Limb (tissue), 2 donors: Measurements from ENCODE around the gene S100A6.
"Not testable (repeated sequence)": the region's sequence is repeated elsewhere in the genome, so short reads cannot be mapped to it uniquely, and the experiment has no call there.

Experiments
- DNase-seq, 2 donors: peaks; one replicate each; pipeline ENCODE4 v3.0.0-alpha.2; 2016; ENCODE audit errors: extremely low spot score in 2 of 2

Gene S100A6

GRCh38 chr1:153535242-153536011, at the start of gene S100A6:
S100A6 (minus strand) TSS chr1:153535991; CDS start chr1:153535339, 652 bp downstream.
- no peak for DNase-seq

DNA sequence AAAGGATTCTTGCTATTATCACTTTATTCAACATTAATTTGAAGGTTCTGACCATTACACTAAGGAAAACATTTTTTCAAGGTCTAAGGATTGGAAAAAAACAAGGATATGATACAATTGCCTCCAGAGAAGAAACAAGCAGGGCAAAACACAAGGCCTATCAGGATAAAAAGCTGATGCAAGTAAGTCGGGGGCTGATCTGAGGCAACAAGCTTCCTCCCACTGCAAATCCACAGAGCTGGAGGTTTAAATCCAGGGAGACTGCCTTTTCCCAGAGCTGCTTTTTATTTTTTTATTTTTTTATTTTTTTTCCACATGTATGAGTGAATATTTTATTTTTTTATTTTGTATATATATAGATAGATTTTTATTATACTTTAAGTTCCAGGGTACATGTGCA, 49.2 kb upstream of the S100A6 start:
- no peak for DNase-seq

DNA sequence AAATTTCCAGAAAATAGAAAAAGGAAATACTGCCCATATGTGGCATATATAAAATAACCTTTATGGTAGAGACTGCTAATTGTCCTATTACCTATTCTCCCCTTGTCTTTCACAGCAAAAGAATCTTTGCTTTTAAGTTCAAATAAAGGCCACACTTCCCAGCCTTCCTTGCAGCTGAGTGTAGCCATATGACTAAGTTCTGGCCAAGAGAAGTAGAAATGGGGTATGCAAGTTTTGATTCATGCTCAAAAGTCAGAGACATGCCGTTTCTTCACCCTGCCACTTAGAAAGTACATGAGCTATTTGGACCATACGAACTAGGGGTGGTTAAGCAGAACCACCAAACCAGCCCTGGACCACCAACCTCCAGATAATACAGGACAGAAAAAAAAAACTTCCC, 48.2 kb upstream of the S100A6 start:
- DNase-seq = no peak

DNA sequence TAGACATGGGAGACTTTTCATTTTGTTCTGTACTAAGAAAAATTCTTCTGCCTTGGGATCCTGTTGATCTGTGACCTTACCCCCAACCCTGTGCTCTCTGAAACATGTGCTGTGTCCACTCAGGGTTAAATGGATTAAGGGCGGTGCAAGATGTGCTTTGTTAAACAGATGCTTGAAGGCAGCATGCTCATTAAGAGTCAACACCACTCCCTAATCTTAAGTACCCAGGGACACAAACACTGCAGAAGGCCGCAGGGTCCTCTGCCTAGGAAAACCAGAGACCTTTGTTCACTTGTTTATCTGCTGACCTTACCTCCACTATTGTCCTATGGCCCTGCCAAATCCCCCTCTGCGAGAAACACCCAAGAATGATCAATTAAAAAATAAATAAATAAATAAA, 47.7 kb upstream of the S100A6 start:
- not testable (repeated sequence) for DNase-seq

- not testable (repeated sequence) for DNase-seq
These were observed 47.0 kb upstream of the S100A6 start for GRCh38 chr1:153582836-153583235.

DNA sequence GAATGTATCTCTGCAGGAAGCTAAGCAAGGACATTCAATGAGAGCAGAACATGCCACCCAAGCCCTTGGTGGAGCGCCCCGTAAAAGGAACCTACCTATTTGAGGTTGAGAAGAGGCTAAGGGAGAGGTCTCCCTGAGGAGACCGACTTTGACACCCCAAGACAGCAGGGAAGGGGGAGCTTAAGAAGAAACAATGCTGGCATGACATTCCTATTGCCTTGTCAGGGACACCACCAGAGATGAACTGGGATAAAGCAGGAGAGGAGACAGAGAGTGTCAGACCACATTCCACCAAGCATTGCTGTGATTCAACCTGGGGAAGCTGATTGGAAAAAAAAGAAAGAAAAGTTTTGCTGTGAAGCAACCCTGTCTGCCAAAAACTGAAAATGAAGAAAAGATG, 43.1 kb upstream of the S100A6 start:
- no peak for DNase-seq

DNA sequence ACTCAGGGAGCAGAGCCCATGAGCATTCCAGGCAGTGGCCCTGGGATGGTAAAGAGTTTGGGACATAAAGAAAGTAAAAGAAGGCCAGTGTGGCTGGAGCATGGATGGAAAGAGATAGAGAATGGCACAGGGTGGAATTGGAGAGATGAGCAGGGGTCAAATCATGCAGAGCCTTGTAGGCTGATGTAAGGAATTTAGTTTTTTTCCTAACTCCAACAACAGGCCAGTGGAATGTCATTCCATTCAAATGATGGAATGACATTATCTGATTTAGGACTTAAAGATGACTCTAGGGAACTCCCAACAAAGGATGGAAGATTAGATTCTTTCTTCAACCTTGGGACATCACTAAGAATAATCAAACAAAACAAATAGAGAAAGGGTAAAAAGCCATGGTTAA, 42.7 kb upstream of the S100A6 start:
- no peak for DNase-seq

GRCh38 chr1:153577624-153578051, 41.8 kb upstream of the S100A6 start:
- no peak for DNase-seq

DNA sequence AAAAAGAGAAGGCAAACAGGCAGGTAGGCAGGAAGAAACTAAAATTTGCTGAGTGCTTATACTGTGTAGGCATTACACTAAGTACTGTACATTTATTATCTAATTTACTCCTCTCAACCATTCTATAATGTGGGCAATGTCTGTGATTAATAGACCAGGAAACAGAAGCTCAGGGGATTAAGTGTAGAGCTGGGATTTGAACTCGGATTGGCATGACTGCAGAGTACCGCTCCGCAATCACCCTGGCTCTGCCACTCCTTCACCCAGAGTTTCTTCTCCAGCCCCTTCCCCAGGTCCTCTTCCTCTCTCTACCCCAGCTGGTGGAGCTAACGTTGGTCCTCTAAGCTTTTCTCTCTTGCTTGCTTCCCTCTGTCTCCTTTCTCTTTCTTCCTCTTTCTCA, 41.3 kb upstream of the S100A6 start:
- no peak for DNase-seq

DNA sequence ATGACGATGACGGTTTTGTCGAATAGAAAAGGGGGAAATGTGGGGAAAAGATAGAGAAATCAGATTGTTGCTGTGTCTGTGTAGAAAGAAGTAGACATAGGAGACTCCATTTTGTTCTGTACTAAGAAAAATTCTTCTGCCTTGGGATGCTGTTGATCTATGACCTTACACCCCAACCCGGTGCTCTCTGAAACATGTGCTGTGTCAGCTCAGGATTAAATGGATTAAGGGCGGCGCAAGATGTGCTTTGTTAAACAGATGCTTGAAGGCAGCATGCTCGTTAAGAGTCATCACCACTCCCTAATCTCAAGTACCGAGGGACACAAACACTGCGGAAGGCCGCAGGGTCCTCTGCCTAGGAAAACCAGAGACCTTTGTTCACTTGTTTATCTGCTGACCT, 39.7 kb upstream of the S100A6 start:
- DNase-seq = not testable (repeated sequence)

DNA sequence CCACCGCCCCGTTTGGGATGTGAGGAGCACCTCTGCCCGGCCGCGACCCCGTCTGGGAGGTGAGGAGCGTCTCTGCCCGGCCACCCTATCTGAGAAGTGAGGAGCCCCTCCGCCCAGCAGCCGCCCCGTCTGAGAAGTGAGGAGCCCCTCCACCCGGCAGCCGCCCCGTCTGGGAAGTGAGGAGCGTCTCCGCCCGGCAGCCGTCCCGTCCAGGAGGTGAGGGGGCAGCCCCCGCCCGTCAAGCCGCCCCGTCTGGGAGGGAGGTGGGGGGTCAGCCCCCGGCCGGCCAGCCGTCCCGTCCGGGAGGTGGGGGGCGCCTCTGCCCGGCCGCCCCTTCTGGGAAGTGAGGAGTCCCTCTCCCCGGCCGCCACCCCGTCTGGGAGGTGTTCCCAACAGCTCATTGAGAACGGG, 39.3 kb upstream of the S100A6 start:
- not testable (repeated sequence) for DNase-seq

DNA sequence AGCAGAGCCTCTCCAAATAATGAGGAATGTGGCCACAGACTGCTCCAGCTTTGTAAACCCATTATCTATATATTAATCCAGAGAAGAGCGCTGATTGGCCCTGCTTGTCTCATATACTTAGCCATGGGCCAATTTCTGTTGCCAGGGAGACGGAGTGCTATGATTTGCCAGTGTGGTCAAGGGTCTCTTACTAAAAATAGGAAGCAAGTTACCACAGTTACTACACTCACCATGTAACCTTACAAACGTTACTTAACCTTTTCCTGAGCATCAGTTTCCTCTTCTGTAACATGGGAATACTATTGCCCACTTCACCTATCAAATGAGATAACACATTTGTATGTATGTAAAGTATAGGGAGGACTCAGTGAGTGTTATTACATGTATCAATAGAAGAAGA, 37.6 kb upstream of the S100A6 start:
- no peak for DNase-seq

- peak in 1 of 2 donors; percentile 59 for DNase-seq
These were observed 36.8 kb upstream of the S100A6 start for GRCh38 chr1:153572569-153573015.

GRCh38 chr1:153571706-153572105, 35.9 kb upstream of the S100A6 start:
- DNase-seq = no peak

DNA sequence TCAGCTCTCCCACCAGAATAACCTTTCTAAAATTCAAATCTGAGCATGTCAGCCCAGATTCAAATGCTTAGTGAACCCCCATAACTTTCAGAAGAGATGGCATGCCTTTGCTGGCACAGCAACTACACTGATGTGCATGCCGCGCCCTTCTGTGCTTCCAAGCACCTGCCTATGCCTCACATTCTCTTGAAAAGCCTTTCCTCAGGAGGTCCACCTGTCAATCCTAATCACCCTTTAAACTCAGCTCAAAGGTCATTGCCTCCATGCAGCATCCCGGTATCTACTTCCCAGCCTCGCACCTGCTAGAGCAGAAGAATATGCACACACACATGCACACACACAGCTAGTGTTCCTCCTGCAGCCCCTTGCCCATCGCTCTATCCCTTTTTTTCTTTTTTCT, 35.1 kb upstream of the S100A6 start:
- DNase-seq = no peak

DNA sequence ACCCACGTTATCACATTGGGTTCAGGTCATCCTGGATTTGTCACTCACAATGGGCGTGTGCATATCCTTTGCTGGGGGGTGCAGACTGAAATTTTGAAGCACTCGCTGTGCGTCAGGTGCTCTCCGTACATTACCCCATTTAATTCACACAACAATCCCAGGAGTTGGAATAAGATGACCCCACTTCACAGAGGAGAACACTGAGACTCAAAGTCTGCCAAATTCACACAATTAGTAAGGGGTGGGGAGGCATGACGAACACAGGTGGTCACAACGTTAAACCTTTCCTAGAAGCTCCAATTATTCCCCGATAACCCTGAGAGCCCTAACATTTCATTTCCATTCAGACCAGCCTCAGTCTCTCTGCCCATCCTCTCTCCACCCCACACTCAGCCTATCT, 33.7 kb upstream of the S100A6 start:
- no peak for DNase-seq

DNA sequence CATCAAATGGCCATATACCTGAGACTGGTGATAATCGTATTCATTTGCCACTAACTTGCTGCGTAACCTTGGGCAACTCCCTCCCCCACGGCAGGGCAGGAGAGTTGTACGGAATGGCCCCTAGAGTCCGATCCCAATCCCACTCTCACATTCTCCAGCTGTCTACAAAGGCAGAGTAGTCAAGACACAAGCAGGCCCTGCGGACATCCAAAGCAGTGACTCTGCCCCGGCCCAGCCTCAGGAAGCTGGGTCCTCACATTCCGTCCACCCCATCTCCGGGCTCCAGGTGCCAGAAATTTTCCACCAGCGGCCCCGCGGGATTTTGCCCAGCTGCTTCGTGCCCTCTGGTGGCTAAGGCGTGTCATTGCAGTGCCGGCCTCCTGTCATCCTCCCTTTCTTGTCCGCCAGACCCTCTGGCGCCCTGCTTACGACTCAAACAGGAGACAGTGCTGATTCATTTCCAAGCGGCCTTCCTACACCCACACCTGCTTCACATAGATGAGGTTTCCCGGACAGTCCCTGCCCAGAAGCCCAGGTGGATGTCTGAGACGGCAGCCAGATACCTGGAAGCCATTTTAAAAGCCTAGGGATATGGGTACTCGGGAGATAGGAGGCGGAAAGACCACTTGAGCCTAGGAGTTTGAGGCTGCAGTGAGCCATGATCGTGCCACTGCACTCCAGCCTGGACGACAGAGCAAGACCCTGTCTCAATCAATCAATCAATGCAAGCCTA, 32.7 kb upstream of the S100A6 start:
- peak; percentile 93 for DNase-seq

DNA sequence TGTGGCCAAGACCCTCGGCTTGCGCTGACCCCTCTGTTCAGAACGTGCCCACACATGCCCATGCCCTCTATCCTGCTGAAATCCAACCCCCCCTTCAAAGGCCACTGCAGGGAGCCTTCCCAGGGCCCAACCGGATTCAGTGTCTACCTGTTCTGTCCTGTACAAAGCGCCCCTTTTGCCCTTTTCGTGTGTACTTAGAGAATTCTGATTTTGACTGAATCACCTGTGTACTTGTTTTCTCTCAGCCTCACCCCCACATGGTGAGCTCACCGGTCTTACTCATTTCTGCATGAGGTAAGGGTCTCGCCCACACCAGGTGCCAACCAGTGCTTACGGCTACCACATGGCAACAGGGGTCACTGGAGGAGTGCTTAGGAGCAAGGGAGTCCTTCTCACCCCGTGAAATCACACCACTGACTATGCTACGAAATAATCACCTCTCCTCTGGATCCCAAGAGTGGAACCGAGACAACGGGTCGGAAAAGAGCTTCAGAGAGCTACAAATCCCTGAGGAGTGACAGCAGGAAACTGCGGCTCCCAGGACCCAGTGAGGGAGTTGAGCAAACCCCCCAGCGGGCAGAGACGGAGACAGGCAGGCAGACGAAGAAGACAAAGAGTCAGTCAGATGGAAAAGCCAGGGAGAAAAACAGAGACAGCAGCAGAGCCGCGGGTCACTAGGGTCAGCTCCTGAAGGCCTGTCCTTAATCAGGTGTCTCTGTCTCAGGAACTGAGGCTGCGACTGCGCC, 32.0 kb upstream of the S100A6 start:
- DNase-seq = no peak

DNA sequence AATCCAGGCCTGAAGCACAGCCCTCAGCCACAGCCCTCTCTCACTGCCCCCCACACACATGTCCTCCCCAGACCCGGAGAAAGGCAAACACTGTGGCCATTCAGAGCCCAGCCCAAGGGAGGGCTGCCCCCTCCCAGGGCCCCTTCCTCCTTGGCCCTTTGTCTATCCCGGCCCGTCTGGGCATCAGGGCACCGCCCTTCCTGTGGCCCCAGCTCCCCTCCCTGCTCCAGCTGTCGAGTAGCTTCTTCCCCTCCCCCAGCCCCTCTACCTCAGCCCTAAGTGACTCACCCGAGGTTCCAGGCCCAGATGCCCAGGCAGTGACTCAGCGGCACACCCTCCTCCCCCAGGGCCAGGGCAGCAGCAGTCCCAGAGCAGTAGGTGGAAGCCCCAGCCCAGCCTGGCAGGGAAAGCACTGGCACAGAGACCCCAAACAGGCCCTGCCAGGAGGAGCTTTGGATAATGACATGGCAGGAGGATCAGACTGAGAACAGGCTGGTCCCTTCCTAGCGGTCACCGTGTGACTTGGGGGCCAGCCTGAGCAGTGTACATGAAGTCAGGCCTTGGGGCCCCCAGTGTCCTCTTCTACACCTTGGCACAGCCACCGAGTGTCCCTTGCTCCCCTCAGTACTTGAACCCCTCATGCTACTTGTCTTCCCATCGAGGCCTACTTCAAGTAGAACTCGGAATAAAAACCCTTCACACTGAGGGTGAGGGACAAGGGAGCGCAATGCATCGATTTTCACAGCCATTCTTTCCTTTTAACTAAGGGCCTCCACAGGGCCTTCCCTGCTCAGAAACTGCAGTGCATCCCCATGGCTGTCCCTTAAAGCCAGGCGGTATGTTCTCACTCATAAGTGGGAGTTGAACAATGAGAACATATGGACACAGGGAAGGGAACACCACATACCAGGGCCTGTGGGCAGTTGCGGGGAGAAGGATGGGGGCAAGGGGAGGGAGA, 30.9 kb upstream of the S100A6 start:
- peak; percentile 82 to 85 for DNase-seq

DNA sequence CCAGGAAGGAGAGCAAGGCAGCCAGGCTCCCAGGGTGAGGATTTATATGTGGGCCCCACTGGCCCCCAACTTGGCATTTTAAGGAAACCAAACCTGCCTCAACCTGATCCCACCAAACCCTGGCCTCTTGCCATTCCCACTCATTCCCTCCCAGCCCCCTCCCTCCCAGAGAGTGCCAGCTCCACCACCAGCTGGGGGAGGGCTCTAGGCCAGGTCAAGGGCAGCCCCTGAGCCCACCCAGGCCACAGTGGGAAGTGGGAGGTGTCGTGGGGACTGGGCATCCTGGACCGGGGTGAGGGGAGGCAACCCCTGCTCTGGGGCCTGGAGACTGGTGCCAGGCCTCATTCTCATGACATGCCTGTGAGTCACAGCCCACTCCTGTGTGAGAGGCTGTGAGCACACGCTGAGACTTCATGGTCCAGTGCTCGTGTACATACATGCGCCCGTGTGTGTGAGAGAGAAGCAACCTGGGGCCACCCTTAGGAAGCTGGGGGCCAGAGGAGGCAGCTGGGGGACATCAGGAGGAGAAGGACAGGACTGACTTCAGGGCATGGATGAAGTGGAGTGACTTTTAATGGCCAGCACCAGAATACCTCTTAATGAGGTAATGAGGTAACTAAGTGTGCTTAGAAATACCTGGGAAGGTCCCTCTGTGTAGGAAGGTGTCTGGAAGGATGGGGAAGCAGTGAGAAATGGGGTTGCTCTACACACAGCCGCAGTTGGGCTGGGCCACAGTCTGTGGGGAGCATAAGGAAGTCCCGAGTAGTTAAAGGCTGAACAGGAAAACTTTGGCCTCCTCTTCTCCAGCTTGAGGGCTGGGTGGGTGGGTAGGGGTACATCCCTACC, 30.0 kb upstream of the S100A6 start, which contains the start of gene S100A2:
Gene S100A2 (minus strand): TSS at position 316 of the 846 bp plus-strand sequence. CDS start 1,967 bp downstream, outside the sequence.
- DNase-seq = no peak
